NCI-H2171 (cell line): ENCODE results near the gene SLC29A4.
"Not testable (repeated sequence)": the region's sequence is repeated elsewhere in the genome, so short reads cannot be mapped to it uniquely, and the experiment has no call there.

Experiments
- DNase-seq: peaks from one replicate; lab custom pipeline; 2025; lab: John Stamatoyannopoulos, UW

Gene SLC29A4

GRCh38 chr7:5323800-5324781 lies 41.3 kb downstream of the SLC29A4 start:
- DNase-seq: not testable (repeated sequence)

GRCh38 chr7:5324961-5325360 lies 42.2 kb downstream of the SLC29A4 start:
- DNase-seq: no peak

- DNase-seq: no peak
Measured at GRCh38 chr7:5330288-5330687, 47.5 kb downstream of the SLC29A4 start.

- DNase-seq: no peak
Measured at GRCh38 chr7:5332579-5332978, 49.8 kb downstream of the SLC29A4 start.

GRCh38 chr7:5333121-5334045 lies 50.6 kb downstream of the SLC29A4 start:
- no peak for DNase-seq

GRCh38 chr7:5334671-5335070 lies 51.9 kb downstream of the SLC29A4 start:
- DNase-seq: no peak

GRCh38 chr7:5337047-5337446 lies 54.3 kb downstream of the SLC29A4 start:
- DNase-seq: no peak

- no peak for DNase-seq
Measured at GRCh38 chr7:5339955-5340354, 57.2 kb downstream of the SLC29A4 start.

GRCh38 chr7:5342631-5343030 lies 59.9 kb downstream of the SLC29A4 start:
- DNase-seq: no peak

- no peak for DNase-seq
Measured at GRCh38 chr7:5343884-5344283, 61.1 kb downstream of the SLC29A4 start.

GRCh38 chr7:5344342-5344741 lies 61.6 kb downstream of the SLC29A4 start:
- no peak for DNase-seq

GRCh38 chr7:5345171-5345570 lies 62.4 kb downstream of the SLC29A4 start:
- DNase-seq: no peak

GRCh38 chr7:5345671-5346070 lies 62.9 kb downstream of the SLC29A4 start:
- DNase-seq: no peak

GRCh38 chr7:5348134-5349004 lies 65.6 kb downstream of the SLC29A4 start:
- no peak for DNase-seq

GRCh38 chr7:5349005-5349380 lies 66.2 kb downstream of the SLC29A4 start:
- no peak for DNase-seq

- no peak for DNase-seq
Measured at GRCh38 chr7:5349437-5350173, 66.9 kb downstream of the SLC29A4 start.

- no peak for DNase-seq
Measured at GRCh38 chr7:5350174-5350463, 67.4 kb downstream of the SLC29A4 start.

GRCh38 chr7:5350600-5351385 lies 68.0 kb downstream of the SLC29A4 start:
- DNase-seq: no peak

- DNase-seq: no peak
Measured at GRCh38 chr7:5351507-5352265, 68.9 kb downstream of the SLC29A4 start.
